Parathyroid adenoma (tissue), 2 donors: ENCODE data around the gene CYB5A.

Experiments
- H2AFZ ChIP-seq: fragments of 300-600 bp; sonication (generic); one replicate; pipeline ENCODE4 v1.7.0; 2017; ENCODE audit warnings: antibody characterized with exemption, mild to moderate bottlenecking
- H3K27ac ChIP-seq: fragments of 300-600 bp; sonication (generic); one replicate; pipeline ENCODE4 v1.7.0; 2017
- H3K27me3 ChIP-seq: fragments of 300-600 bp; sonication (generic); one replicate; pipeline ENCODE4 v1.7.0; 2017; ENCODE audit warnings: low read length; ENCODE audit not compliant: control insufficient read depth, insufficient read depth
- H3K36me3 ChIP-seq: fragments of 300-600 bp; sonication (generic); one replicate; pipeline ENCODE4 v1.7.0; 2017; ENCODE audit warnings: low read length; ENCODE audit not compliant: control insufficient read depth, insufficient read depth
- H3K4me1 ChIP-seq: fragments of 300-600 bp; sonication (generic); one replicate; pipeline ENCODE4 v1.7.0; 2017; ENCODE audit warnings: control low read depth
- H3K4me2 ChIP-seq: fragments of 300-600 bp; sonication (generic); one replicate; pipeline ENCODE4 v1.7.0; 2017; ENCODE audit warnings: low read length
- H3K4me3 ChIP-seq: fragments of 300-600 bp; sonication (generic); one replicate; pipeline ENCODE4 v1.7.0; 2017; ENCODE audit warnings: low read depth, low read length
- H3K79me2 ChIP-seq: fragments of 300-600 bp; sonication (generic); one replicate; pipeline ENCODE4 v1.7.0; 2017; ENCODE audit warnings: control low read depth
- H3K9ac ChIP-seq: fragments of 300-600 bp; sonication (generic); one replicate; pipeline ENCODE4 v1.7.0; 2017; ENCODE audit warnings: mild to moderate bottlenecking
- H3K9me3 ChIP-seq: fragments of 300-600 bp; sonication (generic); one replicate; pipeline ENCODE4 v1.7.0; 2017; ENCODE audit warnings: low read length; ENCODE audit not compliant: control insufficient read depth
- CTCF ChIP-seq: fragments of 300-600 bp; sonication (generic); IDR thresholded peaks from one replicate; pipeline ENCODE4 v1.7.0; 2017; ENCODE audit warnings: antibody characterized with exemption, mild to moderate bottlenecking
- donor health status: primary hyperparathyroidism.

Gene CYB5A

GRCh38 chr18:74291771-74292540 is at the start of gene CYB5A:
Gene CYB5A (minus strand): TSS chr18:74291963. CDS start chr18:74291875, 88 bp downstream.
- Histone ChIP-seq H3K9me3 (no peaks in the 10 kb centered on the region), H3K4me2 (peak within 1 kb of the TSS; percentile 94), H3K36me3 (no peaks in the 10 kb centered on the region), H3K79me2 (peaks cover 21% of the 10 kb centered on the region), H2AFZ (peak within 1 kb of the TSS; percentile 85), H3K27me3 (no peaks in the 10 kb centered on the region), H3K4me3 (peak within 1 kb of the TSS; percentile 97), H3K4me1 (peaks cover 11% of the 10 kb centered on the region), H3K9ac (peak within 1 kb of the TSS; percentile 9), H3K27ac (peak within 1 kb of the TSS; percentile 87)
- TF ChIP-seq CTCF, result no peak

GRCh38 chr18:74337912-74338309 is 46.1 kb upstream of the CYB5A start:
- no peaks in the 10 kb centered on the region for H3K4me1 ChIP-seq
- TF ChIP-seq CTCF, result no peak

GRCh38 chr18:74337155-74337911 is 45.6 kb upstream of the CYB5A start:
- TF ChIP-seq CTCF, result no peak
- Histone ChIP-seq H3K27me3 (no peaks in the 10 kb centered on the region), H3K9me3 (no peaks in the 10 kb centered on the region)

More at GRCh38 chr18:74337912-74338309, 46.1 kb upstream of the CYB5A start:
- no peak overlapping the region for H3K4me2 ChIP-seq
- no peak overlapping the region for H3K4me3 ChIP-seq
- no peaks in the 10 kb centered on the region for H3K27me3 ChIP-seq
- H2AFZ ChIP-seq, result no peak overlapping the region
- H3K36me3 ChIP-seq, result no peaks in the 10 kb centered on the region
- no peaks in the 10 kb centered on the region for H3K9me3 ChIP-seq
- H3K79me2 ChIP-seq, result no peaks in the 10 kb centered on the region
- H3K27ac ChIP-seq, result no peak overlapping the region
- no peak overlapping the region for H3K9ac ChIP-seq

GRCh38 chr18:74336656-74337055 is 44.9 kb upstream of the CYB5A start:
- H3K27ac ChIP-seq, result no peak overlapping the region
- no peaks in the 10 kb centered on the region for H3K36me3 ChIP-seq
- H3K4me2 ChIP-seq, result no peak overlapping the region
- H3K4me3 ChIP-seq, result no peak overlapping the region
- H3K9ac ChIP-seq, result no peak overlapping the region
- no peaks in the 10 kb centered on the region for H3K4me1 ChIP-seq
- no peak for TF ChIP-seq CTCF
- H2AFZ ChIP-seq, result no peak overlapping the region
- no peaks in the 10 kb centered on the region for H3K79me2 ChIP-seq
- no peaks in the 10 kb centered on the region for H3K27me3 ChIP-seq
- no peaks in the 10 kb centered on the region for H3K9me3 ChIP-seq

More at GRCh38 chr18:74337155-74337911, 45.6 kb upstream of the CYB5A start:
- no peak overlapping the region for H3K4me2 ChIP-seq
- H3K79me2 ChIP-seq, result no peaks in the 10 kb centered on the region
- no peak overlapping the region for H3K9ac ChIP-seq
- no peak overlapping the region for H2AFZ ChIP-seq
- H3K27ac ChIP-seq, result no peak overlapping the region
- no peaks in the 10 kb centered on the region for H3K36me3 ChIP-seq
- no peak overlapping the region for H3K4me3 ChIP-seq
- H3K4me1 ChIP-seq, result no peaks in the 10 kb centered on the region
